MCF 10A (cell line): Measurements from ENCODE around the gene BCL2L12. TPM values are rescaled to one million over a fixed set of nuclear protein-coding genes. Genes with fewer than 3 reads are reported as not detected.
"Not testable (repeated sequence)": the region's sequence is repeated elsewhere in the genome, so short reads cannot be mapped to it uniquely, and the experiment has no call there.

ENCODE experiments used
- BruUV-seq: library from RNA; stranded (reverse); fragments of 400-500 nt; replicated peaks from 2 replicates; lab custom pipeline; 2021; lab: Mats Ljungman, UMichigan
- CTCF ChIA-PET: fragments of 300-600 bp; sonication (Branson Sonifier 250); formaldehyde crosslinking; extraction: SDS; loops from one replicate; lab custom pipeline; 2021; ENCODE audit warnings: antibody characterized with exemption, inconsistent platforms; lab: Yijun Ruan, JAX
- POLR2A ChIA-PET: fragments of 300-600, 350-650 bp; sonication (Branson Sonifier 250); formaldehyde crosslinking; extraction: SDS; loops from one replicate; lab custom pipeline; 2020; ENCODE audit warnings: antibody characterized with exemption, inconsistent platforms; lab: Yijun Ruan, JAX
- DNase-seq: peaks from one replicate; pipeline ENCODE4 v3.0.0-alpha.2; 2018; ENCODE audit not compliant: unreplicated experiment
- H3K27ac Mint-ChIP-seq: one replicate; pipeline ENCODE4 v1.8.0; 2022; ENCODE audit warnings: mild to moderate bottlenecking, low read depth, mixed read lengths; ENCODE audit not compliant: unreplicated experiment
- H3K27me3 Mint-ChIP-seq: one replicate; pipeline ENCODE4 v1.8.0; 2022; ENCODE audit warnings: mixed read lengths; ENCODE audit not compliant: insufficient read depth, unreplicated experiment
- H3K36me3 Mint-ChIP-seq: one replicate; pipeline ENCODE4 v1.8.0; 2022; ENCODE audit warnings: mild to moderate bottlenecking, moderate library complexity, mixed read lengths; ENCODE audit not compliant: insufficient read depth, unreplicated experiment
- H3K4me1 Mint-ChIP-seq: one replicate; pipeline ENCODE4 v1.8.0; 2022; ENCODE audit warnings: mixed read lengths; ENCODE audit not compliant: insufficient read depth, unreplicated experiment
- H3K4me3 Mint-ChIP-seq: one replicate; pipeline ENCODE4 v1.8.0; 2022; ENCODE audit warnings: mild to moderate bottlenecking, moderate library complexity, mixed read lengths; ENCODE audit not compliant: unreplicated experiment
- H3K9me3 Mint-ChIP-seq: one replicate; pipeline ENCODE4 v1.8.0; 2022; ENCODE audit warnings: mixed read lengths; ENCODE audit not compliant: unreplicated experiment
- CTCF ChIP-seq: fragments of 200-600 bp; IDR thresholded peaks from one replicate; pipeline ENCODE4 v1.8.0; 2022; ENCODE audit warnings: antibody characterized with exemption, mild to moderate bottlenecking; ENCODE audit not compliant: unreplicated experiment
- intact Hi-C: fragments of 100-400 bp; cut with micrococcal nuclease; formaldehyde crosslinking; loops from 2 replicates; pipeline ENCODE4 v1.14.1; 2022
- microRNA-seq: library from miRNA; unstranded; fragments of <30 nt; microRNA quantifications from one replicate; pipeline ENCODE4 v1.2.0, GENCODE V29; 2022
- total RNA-seq: library from RNA; stranded (reverse); gene quantifications from 2 replicates; pipeline ENCODE4 v1.2.3, GENCODE V29; 2022

BCL2L12 gene
- total RNA-seq, 1 experiment from 2014 or later: 36.0 TPM

GRCh38 chr19:49718511-49718910 lies 52.8 kb downstream of the BCL2L12 start:
- no TSS peak for BruUV-seq
- intact Hi-C loops: no loop called here
- CTCF ChIA-PET: interaction anchor here (0.9 kb wide), 1 partner anchor 148 kb away, joined by 4 read pairs; no protein-coding TSS in a partner anchor
- Mint-ChIP-seq H3K36me3 (no peaks in the 10 kb centered on the region), H3K4me1 (no peaks in the 10 kb centered on the region), H3K27ac (no peak overlapping the region), H3K4me3 (no peak overlapping the region), H3K9me3 (peaks cover 8% of the 10 kb centered on the region), H3K27me3 (no peaks in the 10 kb centered on the region)
- TF ChIP-seq CTCF: no peak
- POLR2A ChIA-PET: interaction anchor here (1.5 kb wide), 1 partner anchor 47 kb away, joined by 7 read pairs; no protein-coding TSS in a partner anchor
- DNase-seq: no peak

GRCh38 chr19:49718991-49719390 lies 53.3 kb downstream of the BCL2L12 start:
- Mint-ChIP-seq H3K36me3 (no peaks in the 10 kb centered on the region), H3K4me1 (no peaks in the 10 kb centered on the region), H3K27me3 (no peaks in the 10 kb centered on the region), H3K27ac (no peak overlapping the region), H3K4me3 (no peak overlapping the region), H3K9me3 (peaks cover 8% of the 10 kb centered on the region)
- intact Hi-C loops: no loop called here
- ChIA-PET POLR2A (interaction anchor here (1.5 kb wide), 1 partner anchor 47 kb away, joined by 7 read pairs; no protein-coding TSS in a partner anchor), CTCF (no interaction called here)
- no peak for DNase-seq
- no TSS peak for BruUV-seq
- TF ChIP-seq CTCF: no peak

GRCh38 chr19:49719420-49719819 lies 53.7 kb downstream of the BCL2L12 start:
- POLR2A ChIA-PET, H3K4me1 Mint-ChIP-seq, H3K36me3 Mint-ChIP-seq, H3K4me3 Mint-ChIP-seq, intact Hi-C loops, H3K27me3 Mint-ChIP-seq, H3K9me3 Mint-ChIP-seq, BruUV-seq, H3K27ac Mint-ChIP-seq, DNase-seq: not testable (repeated sequence)
- CTCF ChIA-PET: interaction anchor here (1.0 kb wide), 1 partner anchor 10 kb away, joined by 4 read pairs; no protein-coding TSS in a partner anchor

Small RNA genes lying within 50 kb of the gene (microRNA-seq; reads per million reads assigned to microRNA genes)
- gene MIR5088: not detected

Other genes starting within 250 kb of the BCL2L12 start
- not detected in 2 replicates for gene PTH2, start 242.5 kb upstream of the BCL2L12 start, total RNA-seq
- gene GFY, start 240.5 kb upstream of the BCL2L12 start, total RNA-seq: not detected in 2 replicates
- gene SLC17A7, start 224.4 kb upstream of the BCL2L12 start, total RNA-seq: not detected in 2 replicates
- gene PIH1D1, start 214.1 kb upstream of the BCL2L12 start, total RNA-seq: 86.3 and 116 TPM in 2 replicates
- gene ALDH16A1, start 212.7 kb upstream of the BCL2L12 start, total RNA-seq: 28.4 and 34.2 TPM in 2 replicates
- 1.5 and 3.6 TPM in 2 replicates for gene FLT3LG, start 191.7 kb upstream of the BCL2L12 start, total RNA-seq
- 3,716 and 3,819 TPM in 2 replicates for gene RPL13A, start 178.3 kb upstream of the BCL2L12 start, total RNA-seq
- 2,096 and 2,306 TPM in 2 replicates for gene RPS11, start 169.5 kb upstream of the BCL2L12 start, total RNA-seq
- not detected in 2 replicates for gene FCGRT, start 153.3 kb upstream of the BCL2L12 start, total RNA-seq
- gene RCN3, start 137.9 kb upstream of the BCL2L12 start, total RNA-seq: not detected in 2 replicates
- 54.4 and 57.9 TPM in 2 replicates for gene NOSIP, start 85.4 kb upstream of the BCL2L12 start, total RNA-seq
- 3.9 and 4.7 TPM in 2 replicates for gene PRRG2, start 84.6 kb upstream of the BCL2L12 start, total RNA-seq
- gene PRR12, start 74.8 kb upstream of the BCL2L12 start, total RNA-seq: 19.0 and 20.2 TPM in 2 replicates
- 37.6 and 56.5 TPM in 2 replicates for gene RRAS, start 25.8 kb upstream of the BCL2L12 start, total RNA-seq
- 81.3 and 101 TPM in 2 replicates for gene SCAF1, start 23.7 kb upstream of the BCL2L12 start, total RNA-seq
- gene IRF3, start 76 bp upstream of the BCL2L12 start, total RNA-seq: 65.6 and 82.2 TPM in 2 replicates
- 236 and 304 TPM in 2 replicates for gene PRMT1, start 11.3 kb downstream of the BCL2L12 start, total RNA-seq
- gene ADM5, start 23.7 kb downstream of the BCL2L12 start, total RNA-seq: 1.8 and 2.9 TPM in 2 replicates
- gene CPT1C, start 25.2 kb downstream of the BCL2L12 start, total RNA-seq: not detected in 2 replicates
- gene TSKS, start 97.4 kb downstream of the BCL2L12 start, total RNA-seq: not detected in 2 replicates
- gene AP2A1, start 101.1 kb downstream of the BCL2L12 start, total RNA-seq: 70.5 and 80.0 TPM in 2 replicates
- gene FUZ, start 147.4 kb downstream of the BCL2L12 start, total RNA-seq: 10.9 and 19.0 TPM in 2 replicates
- gene MED25, start 152.4 kb downstream of the BCL2L12 start, total RNA-seq: 39.9 and 43.2 TPM in 2 replicates
- gene PTOV1, start 185.2 kb downstream of the BCL2L12 start, total RNA-seq: 68.5 and 78.8 TPM in 2 replicates
- 70.7 and 90.3 TPM in 2 replicates for gene PNKP, start 201.6 kb downstream of the BCL2L12 start, total RNA-seq
- gene AKT1S1, start 211.4 kb downstream of the BCL2L12 start, total RNA-seq: 74.7 and 79.2 TPM in 2 replicates
- 25.2 and 25.5 TPM in 2 replicates for gene TBC1D17, start 211.8 kb downstream of the BCL2L12 start, total RNA-seq
- 0.37 TPM in 1 of 2 replicates, not detected in the other for gene IL4I1, start 231.0 kb downstream of the BCL2L12 start, total RNA-seq